ENCODE measurements around the gene AFAP1L2. TPM values are rescaled to one million over a fixed set of nuclear protein-coding genes. Genes with fewer than 3 reads are reported as not detected.
"Not testable (repeated sequence)": the region's sequence is repeated elsewhere in the genome, so short reads cannot be mapped to it uniquely, and the experiment has no call there.

The AFAP1L2 gene
- total RNA-seq, 1 experiment from 2014 or later: 18.1 TPM

- DNase-seq (ENCODE audit: low spot score): no peak
These were observed 66.5 kb downstream of the AFAP1L2 start for GRCh38 chr10:114337510-114338462.

- DNase-seq (ENCODE audit: low spot score): no peak
These were observed 67.3 kb downstream of the AFAP1L2 start for GRCh38 chr10:114336823-114337509.

GRCh38 chr10:114335614-114336013 is 68.7 kb downstream of the AFAP1L2 start:
- DNase-seq (ENCODE audit: low spot score): no peak

DNA sequence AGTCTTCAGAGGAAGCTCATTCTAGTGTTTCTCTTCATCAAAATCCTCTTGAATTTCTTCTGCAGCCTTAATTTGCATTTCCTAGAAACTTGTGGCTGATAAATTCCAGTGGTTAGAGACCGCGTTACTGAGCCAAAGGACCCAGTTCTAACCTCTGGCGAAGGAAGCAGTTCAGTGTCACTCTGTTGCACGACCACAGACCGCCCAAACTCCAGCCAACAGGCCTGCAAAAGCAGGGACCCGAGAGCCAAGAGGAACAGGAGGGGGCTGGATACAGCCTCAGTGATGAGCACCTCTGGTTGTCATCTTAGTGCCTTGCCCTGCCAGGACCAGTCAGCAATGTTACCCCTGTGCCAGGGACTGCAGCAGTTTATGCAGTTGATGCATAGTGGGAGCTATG is 70.0 kb downstream of the AFAP1L2 start:
- DNase-seq (ENCODE audit: low spot score): no peak

DNA sequence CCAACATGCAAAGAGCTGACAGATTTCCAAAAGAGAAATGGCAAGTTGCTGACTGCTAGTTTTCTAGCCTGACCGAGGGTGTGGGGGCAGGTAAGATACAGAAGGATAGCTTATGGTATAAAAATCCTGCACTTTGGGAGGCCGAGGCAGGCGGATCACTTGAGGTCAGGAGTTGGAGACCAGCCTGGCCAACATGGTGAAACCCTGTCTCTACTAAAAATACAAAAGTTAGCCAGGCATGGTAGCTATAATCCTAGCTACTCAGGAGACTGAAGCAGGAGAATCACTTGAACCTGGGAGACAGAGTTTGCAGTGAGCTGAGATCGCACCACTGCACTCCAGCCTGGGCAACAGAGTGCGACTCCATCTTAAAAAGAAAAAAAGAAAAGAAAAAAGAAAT is 70.9 kb downstream of the AFAP1L2 start:
- not testable (repeated sequence) for DNase-seq (ENCODE audit: low spot score)

DNA sequence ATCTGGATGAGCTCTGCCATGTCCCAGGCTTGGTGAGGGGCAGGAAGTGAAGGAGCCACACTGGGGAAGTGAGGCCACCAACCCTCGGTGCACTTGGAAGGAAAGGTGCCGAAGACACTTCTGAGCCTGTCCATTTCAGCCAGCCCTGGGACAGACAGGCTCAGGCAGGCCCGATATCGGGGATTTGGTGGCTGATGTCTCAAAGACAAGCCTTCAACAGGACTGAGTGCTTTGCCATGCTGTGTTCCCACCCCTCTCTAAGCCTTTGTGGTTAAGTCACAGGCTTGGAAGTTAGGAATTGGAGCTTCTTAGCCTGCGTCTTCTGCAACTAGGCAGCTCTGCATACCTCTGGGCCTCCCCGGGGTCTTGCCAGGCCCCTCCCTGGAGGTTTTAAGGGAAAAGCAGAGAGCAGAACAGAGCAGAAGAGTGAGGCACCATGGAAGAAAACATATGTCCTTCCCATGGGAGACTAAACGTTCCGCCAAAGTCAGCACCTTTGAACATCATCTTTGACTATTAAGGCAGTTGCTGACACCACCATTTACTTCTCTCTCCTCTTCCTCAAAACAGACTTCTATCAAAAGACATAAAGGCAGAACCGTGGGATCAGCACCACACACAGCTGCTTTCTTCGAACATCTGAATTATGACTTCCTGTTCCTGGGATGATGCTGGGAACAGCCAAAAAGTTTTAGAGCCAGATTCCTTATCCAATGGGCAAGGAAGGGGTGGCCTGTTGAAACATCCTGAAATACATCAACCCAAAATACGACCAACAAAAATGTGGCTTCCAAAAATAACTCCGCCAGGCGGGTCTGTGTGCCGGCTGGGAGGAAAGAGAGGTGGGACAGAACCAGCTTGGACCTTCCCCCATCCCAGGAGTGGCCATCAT is 71.8 kb downstream of the AFAP1L2 start:
- no peak for DNase-seq (ENCODE audit: low spot score)

GRCh38 chr10:114329634-114330365 is 74.5 kb downstream of the AFAP1L2 start:
- DNase-seq (ENCODE audit: low spot score): no peak

DNA sequence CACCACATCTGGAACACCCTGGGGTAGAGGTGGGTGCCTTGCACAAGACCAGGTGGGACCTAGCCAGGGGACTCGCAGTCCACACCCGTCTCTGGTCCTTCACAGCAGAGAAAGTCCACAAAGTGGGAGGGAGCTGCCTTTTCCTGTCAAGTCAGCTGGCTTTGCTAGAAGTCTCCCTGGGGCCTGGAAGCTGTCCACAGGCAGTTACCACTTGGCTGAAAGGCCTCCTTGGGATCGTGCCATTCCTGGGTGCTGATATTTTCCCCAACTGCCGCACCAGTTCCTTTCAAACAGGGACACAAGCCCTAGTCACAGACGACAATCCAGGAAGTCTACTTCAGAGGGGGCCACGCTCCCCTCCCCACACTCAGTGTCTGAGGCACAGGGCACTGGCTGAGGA is 75.4 kb downstream of the AFAP1L2 start:
- DNase-seq (ENCODE audit: low spot score): no peak

- DNase-seq (ENCODE audit: low spot score): no peak
These were observed 75.9 kb downstream of the AFAP1L2 start for GRCh38 chr10:114328441-114328812.

DNA sequence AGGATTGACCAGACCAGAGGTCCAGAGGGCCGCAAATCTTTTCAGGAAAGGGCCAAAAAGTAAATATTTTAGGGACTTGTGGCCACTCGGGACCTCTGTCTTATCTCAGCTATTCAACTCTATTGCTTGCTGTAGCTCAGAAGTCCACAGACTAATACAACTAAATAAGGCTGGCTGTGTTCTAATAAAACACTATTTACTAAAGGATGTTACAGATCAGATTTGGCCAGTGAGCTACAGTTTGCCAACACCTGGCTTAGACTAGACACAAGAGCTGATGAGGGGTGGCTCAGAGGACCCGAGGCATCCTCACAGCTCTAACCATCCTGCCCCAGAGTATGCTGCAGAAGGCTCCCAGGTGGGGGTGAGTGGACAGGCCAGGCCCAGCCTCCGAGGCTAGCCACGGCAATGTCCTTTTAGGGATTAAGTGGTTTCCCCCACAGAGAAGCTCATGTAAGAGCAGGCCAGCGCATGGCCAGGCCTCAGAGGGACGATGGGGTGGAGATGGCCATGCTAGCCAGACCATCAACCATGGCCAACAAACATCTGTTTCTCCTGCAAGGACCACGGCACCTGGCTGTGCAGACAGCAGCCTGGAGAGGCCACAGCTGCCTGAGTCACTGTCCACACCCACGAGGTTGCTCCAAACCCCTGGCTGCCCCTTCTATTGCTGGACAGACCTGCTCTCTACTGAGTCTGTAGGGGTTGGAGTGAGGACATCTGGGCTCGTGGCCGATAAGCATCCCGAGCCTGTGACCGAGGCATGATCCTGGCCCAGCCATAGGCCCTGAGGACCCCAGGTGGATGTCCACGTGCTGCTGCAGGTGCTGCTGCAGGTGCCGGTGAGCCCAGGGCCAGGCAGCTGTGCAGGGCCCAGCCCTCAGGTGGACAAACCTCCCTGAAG is 76.5 kb downstream of the AFAP1L2 start:
- no peak for DNase-seq (ENCODE audit: low spot score)

DNA sequence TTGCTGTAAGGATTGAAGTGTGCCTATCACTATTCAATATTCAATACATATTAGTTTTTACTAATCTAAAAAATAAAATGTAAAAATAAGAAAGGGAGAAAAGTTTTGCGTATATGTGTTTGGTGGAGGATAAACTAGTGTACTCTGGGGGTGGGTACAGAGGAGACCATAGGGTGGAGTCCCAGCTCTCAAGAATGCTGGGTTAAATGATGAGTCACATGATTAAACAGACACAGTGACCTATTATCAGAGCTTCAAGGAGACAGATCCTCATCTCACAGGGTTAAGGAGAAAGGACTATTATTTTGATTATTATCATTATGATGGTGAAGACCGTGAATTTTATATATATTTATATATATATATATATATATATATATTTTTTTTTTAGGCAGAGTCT is 77.5 kb downstream of the AFAP1L2 start:
- DNase-seq (ENCODE audit: low spot score): no peak

- DNase-seq (ENCODE audit: low spot score): no peak
These were observed 81.3 kb downstream of the AFAP1L2 start for GRCh38 chr10:114323023-114323422.

- DNase-seq (ENCODE audit: low spot score): no peak
These were observed 82.0 kb downstream of the AFAP1L2 start for GRCh38 chr10:114322344-114322743.

- DNase-seq (ENCODE audit: low spot score): peak; percentile 56
These were observed 83.8 kb downstream of the AFAP1L2 start for GRCh38 chr10:114320249-114321116.

GRCh38 chr10:114319406-114320248 is 84.7 kb downstream of the AFAP1L2 start:
- DNase-seq (ENCODE audit: low spot score): no peak

DNA sequence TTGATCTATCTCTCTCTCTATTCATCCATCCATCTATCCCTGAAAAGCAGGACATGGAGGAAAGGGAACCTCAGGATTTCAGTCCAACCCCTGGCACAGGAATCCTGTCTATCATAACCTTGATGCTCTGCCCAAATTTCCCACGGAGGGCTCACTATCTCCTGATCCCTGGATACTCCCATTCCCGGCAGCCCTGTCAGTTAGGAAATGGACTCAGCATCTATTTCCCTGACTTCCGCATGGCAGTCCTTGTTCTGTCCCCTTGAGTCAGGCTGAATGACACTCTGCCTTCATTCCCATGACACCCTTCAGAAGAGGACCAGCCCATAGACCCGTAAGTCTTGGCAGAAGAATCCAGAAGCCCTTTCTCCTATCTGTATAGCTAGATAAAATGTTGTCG is 87.6 kb downstream of the AFAP1L2 start:
- DNase-seq (ENCODE audit: low spot score): no peak

GRCh38 chr10:114315566-114316420 is 88.5 kb downstream of the AFAP1L2 start:
- DNase-seq (ENCODE audit: low spot score): no peak
